ENCODE data around the gene DNMT1.

DNA sequence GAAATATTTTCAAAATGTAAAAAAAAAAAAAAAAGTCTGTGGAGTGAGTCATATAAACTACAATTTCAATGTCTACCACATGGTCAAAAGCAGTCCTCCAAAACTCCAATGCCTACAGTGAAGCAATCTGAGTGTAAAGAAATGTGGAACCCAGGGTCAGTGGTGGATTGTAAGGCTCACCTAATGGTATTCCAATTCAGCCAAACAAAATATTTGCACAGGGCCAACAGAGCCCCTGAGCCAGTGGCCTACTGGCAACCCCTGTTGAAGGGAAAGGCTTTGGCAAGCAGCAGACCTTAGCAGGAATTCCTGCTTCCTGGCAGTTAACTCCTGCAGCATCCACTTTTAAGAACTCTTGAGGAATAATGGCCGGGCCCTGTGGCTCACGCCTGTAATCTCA, 3.4 kb downstream of the DNMT1 start:
- no peak for TF ChIP-seq POLR2AphosphoS5 (IDR thresholded peaks at IDR 0.05; ENCODE audit: low read depth, low read length)
- TF ChIP-seq, protein P1, sequence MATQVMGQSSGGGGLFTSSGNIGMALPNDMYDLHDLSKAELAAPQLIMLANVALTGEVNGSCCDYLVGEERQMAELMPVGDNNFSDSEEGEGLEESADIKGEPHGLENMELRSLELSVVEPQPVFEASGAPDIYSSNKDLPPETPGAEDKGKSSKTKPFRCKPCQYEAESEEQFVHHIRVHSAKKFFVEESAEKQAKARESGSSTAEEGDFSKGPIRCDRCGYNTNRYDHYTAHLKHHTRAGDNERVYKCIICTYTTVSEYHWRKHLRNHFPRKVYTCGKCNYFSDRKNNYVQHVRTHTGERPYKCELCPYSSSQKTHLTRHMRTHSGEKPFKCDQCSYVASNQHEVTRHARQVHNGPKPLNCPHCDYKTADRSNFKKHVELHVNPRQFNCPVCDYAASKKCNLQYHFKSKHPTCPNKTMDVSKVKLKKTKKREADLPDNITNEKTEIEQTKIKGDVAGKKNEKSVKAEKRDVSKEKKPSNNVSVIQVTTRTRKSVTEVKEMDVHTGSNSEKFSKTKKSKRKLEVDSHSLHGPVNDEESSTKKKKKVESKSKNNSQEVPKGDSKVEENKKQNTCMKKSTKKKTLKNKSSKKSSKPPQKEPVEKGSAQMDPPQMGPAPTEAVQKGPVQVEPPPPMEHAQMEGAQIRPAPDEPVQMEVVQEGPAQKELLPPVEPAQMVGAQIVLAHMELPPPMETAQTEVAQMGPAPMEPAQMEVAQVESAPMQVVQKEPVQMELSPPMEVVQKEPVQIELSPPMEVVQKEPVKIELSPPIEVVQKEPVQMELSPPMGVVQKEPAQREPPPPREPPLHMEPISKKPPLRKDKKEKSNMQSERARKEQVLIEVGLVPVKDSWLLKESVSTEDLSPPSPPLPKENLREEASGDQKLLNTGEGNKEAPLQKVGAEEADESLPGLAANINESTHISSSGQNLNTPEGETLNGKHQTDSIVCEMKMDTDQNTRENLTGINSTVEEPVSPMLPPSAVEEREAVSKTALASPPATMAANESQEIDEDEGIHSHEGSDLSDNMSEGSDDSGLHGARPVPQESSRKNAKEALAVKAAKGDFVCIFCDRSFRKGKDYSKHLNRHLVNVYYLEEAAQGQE (IDR thresholded peaks at IDR 0.05; ENCODE audit: insufficient read depth in 1 of 2, low read depth in 2 of 2, low read length in 2 of 2), result no peak
- no peak for TF ChIP-seq TAF1 (IDR thresholded peaks at IDR 0.05; ENCODE audit: borderline replicate concordance, insufficient read depth, low read length)
- TF ChIP-seq SIN3A (IDR thresholded peaks at IDR 0.05; ENCODE audit: borderline replicate concordance, insufficient read depth, low read length), result no peak

All from PFSK-1 (cell line).